Dendritic cell treated with granulocyte-macrophage colony-stimulating factor and Interleukin-4, amounts not matched to agents 40 ng/mL and 50 ng/mL, for 4 days (primary cell): ENCODE results near the gene ASAP2.
"Not testable (repeated sequence)": the region's sequence is repeated elsewhere in the genome, so short reads cannot be mapped to it uniquely, and the experiment has no call there.

ENCODE experiments used
- H3K27ac Mint-ChIP-seq: one replicate; pipeline ENCODE4 v1.8.0; 2022; ENCODE audit warnings: mild to moderate bottlenecking, mixed read lengths
- H3K27me3 Mint-ChIP-seq: one replicate; pipeline ENCODE4 v1.8.0; 2022; ENCODE audit warnings: mild to moderate bottlenecking, mixed read lengths
- H3K36me3 Mint-ChIP-seq: one replicate; pipeline ENCODE4 v1.8.0; 2022; ENCODE audit warnings: low read depth, mixed read lengths
- H3K4me1 Mint-ChIP-seq: one replicate; pipeline ENCODE4 v1.8.0; 2022; ENCODE audit warnings: low read depth, mixed read lengths
- H3K4me3 Mint-ChIP-seq: one replicate; pipeline ENCODE4 v1.8.0; 2022; ENCODE audit warnings: mild to moderate bottlenecking, moderate library complexity, mixed read lengths
- H3K9me3 Mint-ChIP-seq: one replicate; pipeline ENCODE4 v1.8.0; 2022; ENCODE audit warnings: mixed read lengths
- intact Hi-C: fragments of 100-400 bp; cut with micrococcal nuclease; formaldehyde crosslinking; loops from one replicate; pipeline ENCODE4 v1.15.0; 2022

ASAP2 gene

DNA sequence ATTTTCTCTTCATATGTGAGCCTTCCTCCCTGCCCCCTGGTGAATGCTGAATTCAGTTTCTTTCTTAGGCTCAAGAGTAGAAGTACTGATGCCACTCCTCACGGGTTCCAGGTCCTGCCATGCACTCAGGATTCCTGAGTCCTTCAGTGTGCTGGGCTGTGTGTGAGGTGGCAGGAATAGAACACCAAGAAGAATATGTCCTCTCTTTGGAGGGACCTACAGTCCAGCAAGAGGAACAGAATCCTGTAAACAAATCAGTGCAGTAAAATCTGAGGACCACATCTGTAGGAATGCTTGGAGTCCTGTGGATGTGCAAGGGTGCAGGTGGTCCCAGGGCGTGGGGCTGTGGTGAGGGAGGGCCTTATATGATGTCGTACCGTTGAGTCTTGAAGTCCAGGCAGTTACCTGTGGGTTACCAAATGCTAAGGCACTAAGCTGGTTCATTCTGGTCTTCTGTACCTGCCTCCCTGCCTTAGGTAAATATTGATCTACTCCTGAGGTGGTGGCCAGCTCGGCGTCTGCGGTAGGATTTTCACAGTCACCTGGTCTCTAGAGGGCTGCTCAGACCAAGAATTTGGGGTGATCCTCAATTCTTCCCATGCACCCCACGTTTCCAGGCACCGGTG is 5.5 kb downstream of the ASAP2 start:
- intact Hi-C loops: no loop called here
- H3K27me3 Mint-ChIP-seq: peaks cover 35% of the 10 kb centered on the region
- H3K9me3 Mint-ChIP-seq: no peaks in the 10 kb centered on the region
- H3K36me3 Mint-ChIP-seq: no peaks in the 10 kb centered on the region
- H3K27ac Mint-ChIP-seq: no peak overlapping the region
- no peak overlapping the region for H3K4me3 Mint-ChIP-seq
- peaks cover 7% of the 10 kb centered on the region for H3K4me1 Mint-ChIP-seq

DNA sequence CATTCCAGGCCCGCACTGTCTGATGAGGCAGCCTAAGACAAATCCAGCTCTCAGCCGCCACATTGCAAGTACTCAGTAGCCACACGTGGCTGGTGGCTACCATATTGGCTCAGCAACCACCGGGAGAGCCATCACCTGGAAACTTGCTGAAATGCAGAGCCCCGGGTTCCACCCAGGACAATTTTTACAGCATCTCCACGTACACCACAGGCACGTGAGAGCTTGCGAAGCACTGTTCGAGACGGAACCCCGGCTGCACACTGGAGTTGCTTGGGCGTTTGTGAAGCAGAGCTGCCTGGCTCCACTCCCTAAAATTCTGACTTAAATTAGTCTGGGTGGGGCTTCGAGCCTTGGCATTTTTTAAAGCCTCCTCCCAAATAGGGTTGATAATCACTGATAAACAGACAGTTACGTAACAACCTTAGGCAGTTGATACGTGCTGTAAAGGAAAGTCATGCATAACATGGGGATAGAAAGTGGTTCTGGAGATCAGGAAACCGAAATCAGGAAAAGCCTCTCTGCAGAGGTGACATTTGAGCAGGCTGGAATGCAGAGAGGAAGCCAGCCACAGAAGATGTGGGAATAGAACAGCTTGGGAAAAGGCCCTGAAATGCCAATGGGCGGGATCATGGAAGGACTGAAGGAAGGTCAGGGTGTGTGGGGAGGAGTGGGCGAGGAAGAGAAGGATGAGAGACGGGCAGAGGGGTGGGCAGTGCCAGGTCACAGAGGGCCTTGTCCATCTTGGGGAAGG is 6.2 kb downstream of the ASAP2 start:
- intact Hi-C loops: no loop called here
- peaks cover 33% of the 10 kb centered on the region for H3K27me3 Mint-ChIP-seq
- H3K4me1 Mint-ChIP-seq: peaks cover 10% of the 10 kb centered on the region
- H3K36me3 Mint-ChIP-seq: no peaks in the 10 kb centered on the region
- H3K9me3 Mint-ChIP-seq: no peaks in the 10 kb centered on the region
- H3K27ac Mint-ChIP-seq: no peak overlapping the region
- H3K4me3 Mint-ChIP-seq: no peak overlapping the region

DNA sequence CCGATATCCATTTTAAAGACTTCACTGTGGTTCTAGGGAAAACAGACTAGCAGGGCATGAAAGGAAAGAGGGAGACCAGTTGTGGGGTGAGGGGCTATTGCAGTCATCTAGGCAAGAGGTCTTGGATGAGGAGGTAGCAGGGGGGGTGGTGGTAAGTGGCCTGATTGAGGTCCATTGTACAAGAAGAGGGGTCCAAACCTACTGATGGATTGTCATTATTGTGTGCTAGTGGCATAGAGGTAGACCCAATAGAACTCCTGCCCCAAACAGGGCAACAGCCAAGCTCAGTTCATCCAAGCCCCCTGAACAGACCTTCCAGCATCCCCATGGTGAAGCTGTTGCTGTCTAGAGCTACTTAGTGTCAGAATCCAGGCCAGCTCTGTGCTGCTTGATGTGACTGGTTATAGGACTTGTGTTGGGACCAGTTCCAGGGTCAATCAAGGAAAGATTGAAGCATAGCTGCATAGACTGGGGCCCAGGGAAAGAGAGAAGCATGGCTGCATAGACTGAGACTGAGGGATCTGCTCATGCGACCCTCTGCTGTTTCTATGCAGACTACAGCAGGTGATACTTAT is 7.0 kb downstream of the ASAP2 start:
- H3K36me3 Mint-ChIP-seq: no peaks in the 10 kb centered on the region
- peaks cover 10% of the 10 kb centered on the region for H3K4me1 Mint-ChIP-seq
- H3K27me3 Mint-ChIP-seq: peaks cover 30% of the 10 kb centered on the region
- no peak overlapping the region for H3K4me3 Mint-ChIP-seq
- no peak overlapping the region for H3K27ac Mint-ChIP-seq
- intact Hi-C loops: no loop called here
- H3K9me3 Mint-ChIP-seq: no peaks in the 10 kb centered on the region

DNA sequence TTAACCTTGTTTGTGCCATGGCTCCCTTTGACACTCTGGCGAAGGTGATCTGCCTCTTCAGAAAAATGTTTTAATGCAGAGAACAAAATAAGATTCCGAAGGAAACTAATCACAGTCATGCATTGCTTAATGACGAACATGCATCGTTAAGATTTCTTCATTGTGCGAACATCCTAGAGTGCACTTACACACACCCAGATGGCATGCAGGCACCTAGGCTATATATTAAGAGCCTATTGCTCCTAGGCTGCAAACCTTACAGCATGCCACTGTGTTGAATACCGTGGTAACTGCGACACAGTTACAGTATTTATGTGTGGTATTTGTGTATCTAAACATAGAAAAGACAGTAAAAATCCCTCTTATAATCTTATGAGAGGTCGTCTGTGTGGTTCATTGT is 8.3 kb downstream of the ASAP2 start:
- no peaks in the 10 kb centered on the region for H3K36me3 Mint-ChIP-seq
- H3K27ac Mint-ChIP-seq: no peak overlapping the region
- H3K27me3 Mint-ChIP-seq: peaks cover 24% of the 10 kb centered on the region
- intact Hi-C loops: no loop called here
- H3K4me3 Mint-ChIP-seq: no peak overlapping the region
- H3K9me3 Mint-ChIP-seq: no peaks in the 10 kb centered on the region
- H3K4me1 Mint-ChIP-seq: peaks cover 10% of the 10 kb centered on the region

DNA sequence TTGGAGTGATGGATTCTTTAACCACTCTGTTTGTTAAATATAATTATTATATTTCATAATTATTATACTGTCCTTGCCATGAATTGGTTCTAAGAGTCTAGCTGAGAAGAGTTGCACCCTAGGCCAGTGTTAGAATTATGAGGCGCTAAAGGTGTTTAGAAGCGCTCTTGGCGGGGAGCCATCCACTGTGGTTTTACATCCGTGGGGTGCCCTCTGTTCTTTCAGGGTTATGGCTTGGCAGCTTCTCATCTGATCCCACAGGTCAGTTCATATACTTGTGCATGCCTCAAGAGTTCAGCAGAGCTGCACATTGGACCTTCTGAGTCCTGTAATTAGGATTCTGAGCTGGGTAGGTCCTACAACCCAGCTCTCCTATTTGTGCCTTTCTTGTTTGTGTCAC is 9.1 kb downstream of the ASAP2 start:
- Mint-ChIP-seq H3K9me3 (no peaks in the 10 kb centered on the region), H3K4me3 (no peak overlapping the region), H3K36me3 (no peaks in the 10 kb centered on the region), H3K4me1 (peaks cover 10% of the 10 kb centered on the region), H3K27ac (no peak overlapping the region), H3K27me3 (peaks cover 17% of the 10 kb centered on the region)
- intact Hi-C loops: no loop called here

DNA sequence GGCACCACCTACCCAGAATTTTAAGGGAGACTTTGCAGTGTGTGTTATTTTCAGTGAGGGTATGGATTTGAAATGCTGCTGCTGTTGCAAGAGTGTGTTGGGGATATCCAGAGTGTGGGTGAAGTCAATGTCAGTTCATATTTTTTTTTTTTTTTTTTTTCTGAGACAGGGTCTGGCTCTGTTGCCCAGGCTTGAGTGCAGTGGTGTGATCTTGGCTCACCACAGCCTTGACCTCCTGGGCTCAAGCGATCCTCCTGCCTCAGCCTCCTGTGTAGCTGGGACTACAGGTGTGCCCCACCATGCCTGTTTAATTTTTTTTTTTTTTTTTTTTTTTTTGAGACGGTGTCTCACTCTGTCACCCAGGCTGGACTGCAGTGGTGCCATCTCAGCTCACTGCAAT is 9.5 kb downstream of the ASAP2 start:
- H3K27ac Mint-ChIP-seq, H3K4me3 Mint-ChIP-seq, H3K36me3 Mint-ChIP-seq, H3K9me3 Mint-ChIP-seq, intact Hi-C loops: not testable (repeated sequence)
- H3K27me3 Mint-ChIP-seq: peaks cover 17% of the 10 kb centered on the region
- H3K4me1 Mint-ChIP-seq: peaks cover 10% of the 10 kb centered on the region

DNA sequence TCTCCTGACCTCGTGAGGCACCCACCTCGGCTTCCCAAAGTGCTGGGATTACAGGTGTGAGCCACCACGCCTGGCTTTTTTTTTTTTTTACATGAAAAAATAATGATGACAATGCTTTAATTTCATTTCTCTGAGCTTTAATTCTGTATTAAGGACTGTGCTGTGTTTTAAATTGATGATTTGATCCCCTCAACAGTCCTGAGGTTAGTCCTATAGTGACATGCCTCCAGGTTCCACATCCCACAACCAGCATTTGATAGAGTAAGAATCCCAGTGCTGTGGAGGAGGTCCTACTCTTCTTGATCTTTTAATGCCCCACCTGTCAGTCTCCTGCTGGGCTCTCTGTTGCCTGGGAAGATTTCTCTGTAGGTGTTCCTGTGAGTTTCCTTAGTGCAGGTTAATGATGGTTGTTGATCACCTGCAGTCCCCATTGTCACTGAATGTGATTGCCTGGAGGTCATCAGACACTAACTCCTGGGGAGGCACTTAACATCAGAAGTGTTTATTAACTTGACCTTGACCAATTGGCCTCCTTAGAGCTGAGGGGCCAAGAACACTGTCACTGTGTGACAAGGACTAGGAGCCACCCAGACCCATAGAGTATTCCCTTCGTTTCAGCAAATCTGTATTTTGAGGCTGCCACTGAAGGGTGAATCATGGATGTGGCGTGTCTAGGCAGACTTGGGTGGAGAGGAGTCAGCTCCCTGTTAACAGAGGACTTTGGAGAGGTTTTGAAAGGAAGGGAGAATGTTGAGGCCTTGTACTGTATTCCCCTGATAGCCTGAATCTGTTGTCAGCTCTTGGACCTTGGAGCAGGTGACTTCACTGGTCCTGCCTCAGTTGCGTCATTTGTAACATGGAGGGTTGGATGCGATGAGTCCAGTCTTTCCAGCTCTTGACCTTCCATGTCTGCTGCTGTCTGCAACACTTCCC is 11.5 kb downstream of the ASAP2 start:
- Mint-ChIP-seq H3K4me1 (peaks cover 5% of the 10 kb centered on the region), H3K9me3 (no peaks in the 10 kb centered on the region), H3K36me3 (no peaks in the 10 kb centered on the region), H3K27me3 (peaks cover 16% of the 10 kb centered on the region), H3K27ac (no peak overlapping the region), H3K4me3 (no peak overlapping the region)
- intact Hi-C loops: no loop called here

DNA sequence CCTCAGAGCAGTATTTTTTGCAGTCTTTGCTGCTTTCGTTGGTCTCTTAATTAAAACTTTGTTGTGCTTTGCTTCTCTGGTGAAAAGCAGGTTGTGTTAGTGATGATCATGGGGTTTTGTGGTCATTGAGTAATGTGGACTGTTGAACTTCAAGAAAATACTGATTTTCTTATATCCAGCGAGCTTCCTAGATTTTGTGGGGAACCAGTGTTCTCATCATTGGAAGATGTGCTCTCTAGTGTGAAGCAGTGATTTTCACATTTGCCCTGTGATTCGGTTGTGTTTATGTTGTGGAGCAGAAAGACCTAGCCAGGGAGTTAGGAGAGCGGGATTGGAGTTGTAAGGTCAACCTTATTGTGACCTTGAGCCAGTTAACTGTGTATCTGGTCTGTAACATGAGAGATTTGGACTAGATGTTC is 12.4 kb downstream of the ASAP2 start:
- Mint-ChIP-seq H3K9me3 (no peaks in the 10 kb centered on the region), H3K36me3 (no peaks in the 10 kb centered on the region), H3K4me3 (no peak overlapping the region), H3K27ac (no peak overlapping the region), H3K4me1 (peaks cover 5% of the 10 kb centered on the region), H3K27me3 (peaks cover 17% of the 10 kb centered on the region)
- intact Hi-C loops: no loop called here

DNA sequence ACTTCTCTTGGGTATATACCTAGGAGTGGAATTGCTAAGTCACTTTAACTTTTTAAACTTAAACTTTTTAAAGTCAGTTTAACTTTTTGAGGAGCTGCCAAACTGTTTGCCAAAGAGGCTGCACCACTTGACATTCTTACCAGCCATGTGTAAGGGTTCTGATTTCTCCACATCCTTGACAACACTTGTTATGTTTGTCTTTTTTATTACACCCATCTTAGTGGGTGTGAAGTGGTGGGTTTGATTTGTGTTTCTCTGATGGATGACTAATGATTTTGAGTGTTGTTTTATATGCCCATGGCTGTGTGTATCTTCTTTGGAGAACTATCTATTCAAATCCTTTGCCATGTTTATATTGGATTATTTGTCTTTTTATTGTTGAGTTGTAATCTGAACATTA is 13.6 kb downstream of the ASAP2 start:
- Mint-ChIP-seq H3K27me3 (peaks cover 27% of the 10 kb centered on the region), H3K4me3 (no peak overlapping the region), H3K36me3 (no peaks in the 10 kb centered on the region), H3K27ac (no peak overlapping the region), H3K4me1 (peaks cover 6% of the 10 kb centered on the region), H3K9me3 (no peaks in the 10 kb centered on the region)
- intact Hi-C loops: no loop called here

DNA sequence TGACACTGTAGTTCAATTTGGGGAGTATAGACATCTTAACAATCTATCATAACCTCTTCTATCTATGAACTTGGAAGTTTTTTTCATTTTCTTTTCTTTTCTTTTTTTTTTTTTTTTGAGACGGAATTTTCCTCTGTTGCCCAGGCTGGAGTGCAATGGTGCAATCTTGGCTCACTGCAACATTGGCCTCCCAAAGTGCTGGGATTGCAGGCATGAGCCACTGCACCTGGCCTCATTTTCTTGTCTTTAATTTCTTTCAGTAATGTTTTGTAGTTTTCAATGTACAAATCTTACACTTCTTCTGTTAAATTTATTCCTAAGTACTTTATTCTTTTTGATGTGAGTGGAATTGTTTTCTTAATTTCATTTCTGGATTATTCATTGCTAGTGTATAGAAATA is 14.6 kb downstream of the ASAP2 start:
- peaks cover 37% of the 10 kb centered on the region for H3K27me3 Mint-ChIP-seq
- intact Hi-C loops: no loop called here

DNA sequence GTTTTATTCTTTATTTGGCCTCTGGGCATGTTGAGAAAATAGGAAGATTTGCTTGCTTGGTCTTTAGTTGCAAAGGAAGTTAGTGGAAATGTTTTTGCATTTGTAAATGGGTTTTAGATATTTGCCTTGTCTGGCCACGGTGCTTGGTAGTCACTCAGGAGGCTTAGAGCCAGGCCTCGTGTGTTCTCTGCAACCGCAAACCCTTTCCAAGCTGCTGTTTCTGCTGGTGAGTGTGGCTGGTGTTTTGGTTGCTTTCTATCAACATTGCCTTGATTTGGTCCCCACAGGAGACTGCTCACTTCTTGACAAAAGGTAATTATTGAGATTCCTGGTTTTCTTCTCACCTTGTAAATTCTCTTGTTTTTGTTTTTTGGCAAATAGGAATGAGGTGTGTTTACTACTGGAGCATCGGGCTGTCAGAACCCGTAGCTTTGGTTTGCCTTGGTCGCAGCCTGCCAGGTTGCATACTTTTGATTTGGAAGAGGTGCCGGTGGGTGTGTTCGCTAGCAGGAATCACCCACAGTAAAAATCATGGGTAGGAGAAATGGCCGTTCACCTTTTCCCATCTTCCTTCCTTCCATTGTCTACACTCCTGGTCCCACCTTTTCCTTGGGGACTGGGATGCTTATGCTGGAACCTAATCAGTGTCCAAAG is 15.8 kb downstream of the ASAP2 start:
- Mint-ChIP-seq H3K36me3 (no peaks in the 10 kb centered on the region), H3K27ac (no peak overlapping the region), H3K9me3 (no peaks in the 10 kb centered on the region), H3K27me3 (peaks cover 46% of the 10 kb centered on the region), H3K4me1 (peaks cover 19% of the 10 kb centered on the region), H3K4me3 (no peak overlapping the region)
- intact Hi-C loops: no loop called here

More for the DNA sequence above, 14.6 kb downstream of the ASAP2 start:
- H3K9me3 Mint-ChIP-seq: no peaks in the 10 kb centered on the region
- H3K27ac Mint-ChIP-seq: no peak overlapping the region
- peaks cover 12% of the 10 kb centered on the region for H3K4me1 Mint-ChIP-seq
- no peaks in the 10 kb centered on the region for H3K36me3 Mint-ChIP-seq
- no peak overlapping the region for H3K4me3 Mint-ChIP-seq

DNA sequence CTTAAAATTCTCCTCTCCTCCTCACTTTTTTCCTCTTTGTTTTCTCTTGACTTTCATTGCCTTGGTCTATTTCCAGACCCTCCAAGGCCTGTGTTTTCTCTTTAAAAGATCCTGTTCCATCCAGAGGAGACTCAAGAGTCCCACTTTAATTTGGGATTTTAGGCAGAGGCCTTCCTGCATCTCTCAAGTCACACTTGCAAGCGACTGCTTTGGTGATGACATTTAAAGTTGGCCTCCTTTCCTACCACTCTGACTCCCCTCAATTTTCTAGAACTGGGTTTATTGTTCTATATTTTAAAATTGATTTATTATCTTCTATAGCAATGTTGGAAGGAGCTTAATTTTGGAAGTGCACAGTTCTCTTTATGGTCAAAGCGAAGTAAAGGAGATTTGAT is 16.3 kb downstream of the ASAP2 start:
- Mint-ChIP-seq H3K27ac (no peak overlapping the region), H3K4me3 (no peak overlapping the region), H3K4me1 (peaks cover 19% of the 10 kb centered on the region), H3K9me3 (no peaks in the 10 kb centered on the region), H3K27me3 (peaks cover 50% of the 10 kb centered on the region), H3K36me3 (no peaks in the 10 kb centered on the region)
- intact Hi-C loops: no loop called here

DNA sequence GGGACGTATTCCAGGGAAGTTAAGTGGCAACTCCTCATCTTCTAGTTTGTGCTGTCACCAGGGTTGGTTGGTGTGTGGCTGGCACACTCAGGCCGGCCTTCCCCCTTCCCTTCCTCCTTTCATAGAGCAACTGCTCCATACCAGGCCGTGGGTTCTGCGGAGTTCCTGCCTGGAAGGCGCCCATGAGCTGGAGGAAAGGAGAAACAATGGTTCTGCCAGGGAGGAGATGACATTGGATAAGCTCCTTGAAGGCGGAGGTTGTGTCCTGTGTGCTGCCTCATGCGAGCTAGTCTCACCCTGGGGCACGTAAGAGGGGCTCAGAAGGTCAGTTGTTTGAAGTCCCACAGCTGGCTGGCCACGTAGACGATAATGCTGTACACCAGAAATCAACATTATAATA is 19.2 kb downstream of the ASAP2 start:
- H3K9me3 Mint-ChIP-seq: no peaks in the 10 kb centered on the region

More for the DNA sequence above, 19.2 kb downstream of the ASAP2 start:
- Mint-ChIP-seq H3K36me3 (no peaks in the 10 kb centered on the region), H3K27me3 (peaks cover 69% of the 10 kb centered on the region), H3K27ac (no peak overlapping the region), H3K4me3 (no peak overlapping the region), H3K4me1 (peaks cover 40% of the 10 kb centered on the region)
- intact Hi-C loops: no loop called here
